Activated CD8-positive, alpha-beta T cell treated with anti-CD3 and anti-CD28 coated beads for 36 hours (primary cell): Measurements from ENCODE around the gene HCFC1. TPM values are rescaled to one million over a fixed set of nuclear protein-coding genes. Genes with fewer than 3 reads are reported as not detected.

Source experiments
- ATAC-seq: fragments of 200-7000 bp; cut with Tn5 transposase; one replicate; pipeline ENCODE4 v1.10.0; 2021; ENCODE audit warnings: mild to moderate bottlenecking, moderate library complexity
- CTCF ChIA-PET: fragments of 350-600 bp; sonication (Branson Sonifier 250); formaldehyde crosslinking; loops from one replicate; lab custom pipeline; 2021; ENCODE audit warnings: antibody characterized with exemption; lab: Charles Lee
- POLR2A ChIA-PET: fragments of 350-600 bp; sonication (Branson Sonifier 250); formaldehyde crosslinking; loops from one replicate; lab custom pipeline; 2021; ENCODE audit warnings: antibody characterized with exemption; lab: Charles Lee
- DNase-seq: peaks from one replicate; pipeline ENCODE4 v3.0.0-alpha.2; 2020
- H3K27ac Mint-ChIP-seq: one replicate; pipeline ENCODE4 v1.8.0; 2021; ENCODE audit warnings: mild to moderate bottlenecking, mixed read lengths
- H3K27me3 Mint-ChIP-seq: one replicate; pipeline ENCODE4 v1.8.0; 2021; ENCODE audit warnings: mixed read lengths
- H3K36me3 Mint-ChIP-seq: one replicate; pipeline ENCODE4 v1.8.0; 2021; ENCODE audit warnings: low read depth, mixed read lengths
- H3K4me1 Mint-ChIP-seq: one replicate; pipeline ENCODE4 v1.8.0; 2021; ENCODE audit warnings: low read depth, mixed read lengths
- H3K4me3 Mint-ChIP-seq: one replicate; pipeline ENCODE4 v1.8.0; 2021; ENCODE audit warnings: mild to moderate bottlenecking, moderate library complexity, mixed read lengths
- H3K9me3 Mint-ChIP-seq: one replicate; pipeline ENCODE4 v1.8.0; 2021; ENCODE audit warnings: mixed read lengths
- CTCF ChIP-seq: fragments of 200-600 bp; IDR thresholded peaks from one replicate; pipeline ENCODE4 v1.8.0; 2022; ENCODE audit warnings: antibody characterized with exemption, mild to moderate bottlenecking
- intact Hi-C: fragments of 100-400 bp; cut with micrococcal nuclease; formaldehyde crosslinking; loops from one replicate; pipeline ENCODE4 v1.10.0; 2022
- total RNA-seq, 2 experiments: library from RNA; stranded (reverse); gene quantifications; one replicate each; pipeline ENCODE4 v1.2.3, GENCODE V29; 2021

The HCFC1 gene
- total RNA-seq, 2 experiments from 2014 or later = 115 to 116 TPM

GRCh38 chrX:154006947-154007346 lies 35.3 kb upstream of the HCFC1 start:
- TF ChIP-seq CTCF = no peak
- Mint-ChIP-seq H3K4me3 (no peak overlapping the region), H3K27me3 (no peaks in the 10 kb centered on the region), H3K4me1 (peaks cover 16% of the 10 kb centered on the region), H3K27ac (no peak overlapping the region), H3K9me3 (no peaks in the 10 kb centered on the region), H3K36me3 (peaks cover 36% of the 10 kb centered on the region)
- ATAC-seq = no peak
- ChIA-PET CTCF (no interaction called here), POLR2A (interaction anchor here (1.5 to 1.7 kb wide), 2 partner anchors 11 to 26 kb away, joined by 5 to 6 read pairs; no protein-coding TSS in a partner anchor)
- intact Hi-C loops = no loop called here
- no peak for DNase-seq

GRCh38 chrX:154004315-154004714 lies 32.7 kb upstream of the HCFC1 start:
- intact Hi-C loops = no loop called here
- CTCF ChIA-PET = interaction anchor here (3.1 kb wide), 1 partner anchor 9 kb away, joined by 12 read pairs; no protein-coding TSS in a partner anchor

GRCh38 chrX:154002215-154002719 lies 30.6 kb upstream of the HCFC1 start:
- POLR2A ChIA-PET = interaction anchor here (0.7 to 1.2 kb wide), 4 partner anchors 9 to 63 kb away, joined by 3 to 4 read pairs (median 4); no protein-coding TSS in a partner anchor
- no peak for TF ChIP-seq CTCF
- CTCF ChIA-PET = interaction anchor here (1.1 kb wide), 1 partner anchor 14 kb away, joined by 3 read pairs; no protein-coding TSS in a partner anchor

More at GRCh38 chrX:154004315-154004714, 32.7 kb upstream of the HCFC1 start:
- Mint-ChIP-seq H3K4me3 (no peak overlapping the region), H3K36me3 (peaks cover 25% of the 10 kb centered on the region), H3K27me3 (no peaks in the 10 kb centered on the region), H3K27ac (no peak overlapping the region), H3K4me1 (peaks cover 20% of the 10 kb centered on the region), H3K9me3 (no peaks in the 10 kb centered on the region)
- TF ChIP-seq CTCF = no peak
- DNase-seq = no peak
- no peak for ATAC-seq
- POLR2A ChIA-PET = interaction anchor here (3.0 kb wide), 1 partner anchor 9 kb away, joined by 11 read pairs; no protein-coding TSS in a partner anchor

GRCh38 chrX:154000051-154000450 lies 28.4 kb upstream of the HCFC1 start:
- Mint-ChIP-seq H3K4me3 (no peak overlapping the region), H3K9me3 (no peaks in the 10 kb centered on the region), H3K27me3 (no peaks in the 10 kb centered on the region), H3K27ac (no peak overlapping the region), H3K4me1 (peaks cover 14% of the 10 kb centered on the region), H3K36me3 (peaks cover 6% of the 10 kb centered on the region)
- TF ChIP-seq CTCF = no peak
- ATAC-seq (no peak), DNase-seq (no peak)
- POLR2A ChIA-PET = no interaction called here
- intact Hi-C loops = no loop called here
- CTCF ChIA-PET = interaction anchor here (1.0 kb wide), 1 partner anchor 14 kb away, joined by 3 read pairs; no protein-coding TSS in a partner anchor

More at GRCh38 chrX:154002215-154002719, 30.6 kb upstream of the HCFC1 start:
- H3K4me3 Mint-ChIP-seq = peak overlapping the region; percentile 54
- intact Hi-C loops = no loop called here
- DNase-seq (peak; percentile 66), ATAC-seq (peak; percentile 90)
- no peaks in the 10 kb centered on the region for H3K27me3 Mint-ChIP-seq
- H3K9me3 Mint-ChIP-seq = no peaks in the 10 kb centered on the region
- H3K36me3 Mint-ChIP-seq = peaks cover 15% of the 10 kb centered on the region
- peaks cover 14% of the 10 kb centered on the region for H3K4me1 Mint-ChIP-seq
- peak overlapping the region; percentile 88 for H3K27ac Mint-ChIP-seq

- no peaks in the 10 kb centered on the region for H3K27me3 Mint-ChIP-seq
- H3K36me3 Mint-ChIP-seq = peaks cover 6% of the 10 kb centered on the region
- intact Hi-C loops = no loop called here
- DNase-seq = no peak
- POLR2A ChIA-PET = no interaction called here
- H3K9me3 Mint-ChIP-seq = no peaks in the 10 kb centered on the region
- TF ChIP-seq CTCF = no peak
- H3K4me3 Mint-ChIP-seq = no peak overlapping the region
- CTCF ChIA-PET = interaction anchor here (1.0 kb wide), 1 partner anchor 15 kb away, joined by 3 read pairs; no protein-coding TSS in a partner anchor
- H3K4me1 Mint-ChIP-seq = peaks cover 14% of the 10 kb centered on the region
- ATAC-seq = no peak
- no peak overlapping the region for H3K27ac Mint-ChIP-seq
Observed at GRCh38 chrX:153999359-154000037, 27.9 kb upstream of the HCFC1 start.
